ENCODE measurements around the gene CFAP46.
"Not testable (repeated sequence)": the region's sequence is repeated elsewhere in the genome, so short reads cannot be mapped to it uniquely, and the experiment has no call there.

The CFAP46 gene

DNA sequence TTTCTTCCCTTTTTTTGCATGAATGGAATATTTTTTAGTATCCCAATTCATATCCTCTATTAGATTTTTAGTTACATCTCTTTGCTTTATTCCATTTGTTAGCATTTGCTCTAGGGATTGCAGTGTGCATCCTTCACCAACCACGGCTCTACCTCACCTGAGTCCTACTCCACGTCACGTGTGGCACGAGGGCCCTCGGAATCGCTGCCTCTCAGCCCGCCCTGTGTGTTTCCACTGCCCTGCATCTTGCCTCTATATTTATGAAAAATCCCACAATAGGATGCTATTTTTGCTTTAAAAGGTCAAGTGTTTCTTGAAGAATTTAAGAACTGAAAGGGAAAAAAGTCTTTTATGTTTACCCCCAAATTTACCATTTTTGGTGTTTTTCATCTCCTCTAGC lies 41.0 kb downstream of the CFAP46 start:
- no peak for DNase-seq (ENCODE audit: low read depth, low spot score)
- TF ChIP-seq ZNF274 (IDR thresholded peaks at IDR 0.05; ENCODE audit: low read depth, low read length) (no peak), SUZ12 (IDR thresholded peaks at IDR 0.05; ENCODE audit: extremely low read depth, insufficient read depth, insufficient read length) (no peak), YY1 (IDR thresholded peaks at IDR 0.05; ENCODE audit: insufficient read depth, insufficient read length) (no peak)
- no peaks in the 10 kb centered on the region for H3K27me3 ChIP-seq (ENCODE audit: insufficient read depth, insufficient read length)
- H3K36me3 ChIP-seq (ENCODE audit: insufficient read depth, insufficient read length, low read length): no peaks in the 10 kb centered on the region
- peaks cover 8% of the 10 kb centered on the region; the same call in 1 of the 2 replicates for H3K9me3 ChIP-seq (ENCODE audit: insufficient read depth, low read length)
- peaks cover 5% of the 10 kb centered on the region for H3K4me1 ChIP-seq (ENCODE audit: insufficient read depth, insufficient read length)
- no peak overlapping the region for H3K4me3 ChIP-seq (ENCODE audit: insufficient read length, low read depth)
- no peak overlapping the region for H3K9ac ChIP-seq (ENCODE audit: insufficient read length, low read depth)

GRCh38 chr10:132900211-132900756 lies 42.1 kb downstream of the CFAP46 start:
- TF ChIP-seq SUZ12 (IDR thresholded peaks at IDR 0.05; ENCODE audit: extremely low read depth, insufficient read depth, insufficient read length) (no peak), YY1 (IDR thresholded peaks at IDR 0.05; ENCODE audit: insufficient read depth, insufficient read length) (no peak), ZNF274 (IDR thresholded peaks at IDR 0.05; ENCODE audit: low read depth, low read length) (no peak)
- H3K27me3 ChIP-seq (ENCODE audit: insufficient read depth, insufficient read length): no peaks in the 10 kb centered on the region
- no peaks in the 10 kb centered on the region for H3K36me3 ChIP-seq (ENCODE audit: insufficient read depth, insufficient read length, low read length)
- H3K4me1 ChIP-seq (ENCODE audit: insufficient read depth, insufficient read length): peaks cover 5% of the 10 kb centered on the region
- H3K4me3 ChIP-seq (ENCODE audit: insufficient read length, low read depth): no peak overlapping the region
- H3K9me3 ChIP-seq (ENCODE audit: insufficient read depth, low read length): peaks cover 10% of the 10 kb centered on the region; the same call in 1 of the 2 replicates
- no peak for DNase-seq (ENCODE audit: low read depth, low spot score)
- no peak overlapping the region for H3K9ac ChIP-seq (ENCODE audit: insufficient read length, low read depth)

- H3K4me1 ChIP-seq (ENCODE audit: insufficient read depth, insufficient read length): peaks cover 3% of the 10 kb centered on the region
- TF ChIP-seq YY1 (IDR thresholded peaks at IDR 0.05; ENCODE audit: insufficient read depth, insufficient read length) (no peak), SUZ12 (IDR thresholded peaks at IDR 0.05; ENCODE audit: extremely low read depth, insufficient read depth, insufficient read length) (no peak), ZNF274 (IDR thresholded peaks at IDR 0.05; ENCODE audit: low read depth, low read length) (no peak)
- peaks cover 15% of the 10 kb centered on the region for H3K9me3 ChIP-seq (ENCODE audit: insufficient read depth, low read length)
- no peak for DNase-seq (ENCODE audit: low read depth, low spot score)
- no peaks in the 10 kb centered on the region for H3K36me3 ChIP-seq (ENCODE audit: insufficient read depth, insufficient read length, low read length)
- no peaks in the 10 kb centered on the region for H3K27me3 ChIP-seq (ENCODE audit: insufficient read depth, insufficient read length)
- no peak overlapping the region for H3K9ac ChIP-seq (ENCODE audit: insufficient read length, low read depth)
- no peak overlapping the region for H3K4me3 ChIP-seq (ENCODE audit: insufficient read length, low read depth)
Observed at GRCh38 chr10:132899751-132900065, 42.7 kb downstream of the CFAP46 start.

- no peaks in the 10 kb centered on the region for H3K27me3 ChIP-seq (ENCODE audit: insufficient read depth, insufficient read length)
- H3K9me3 ChIP-seq (ENCODE audit: insufficient read depth, low read length): peaks cover 20% of the 10 kb centered on the region
- TF ChIP-seq SUZ12 (IDR thresholded peaks at IDR 0.05; ENCODE audit: extremely low read depth, insufficient read depth, insufficient read length) (no peak), ZNF274 (IDR thresholded peaks at IDR 0.05; ENCODE audit: low read depth, low read length) (no peak), YY1 (IDR thresholded peaks at IDR 0.05; ENCODE audit: insufficient read depth, insufficient read length) (no peak)
- H3K36me3 ChIP-seq (ENCODE audit: insufficient read depth, insufficient read length, low read length): no peaks in the 10 kb centered on the region
- H3K4me3 ChIP-seq (ENCODE audit: insufficient read length, low read depth): no peak overlapping the region
- no peak overlapping the region for H3K9ac ChIP-seq (ENCODE audit: insufficient read length, low read depth)
- no peaks in the 10 kb centered on the region for H3K4me1 ChIP-seq (ENCODE audit: insufficient read depth, insufficient read length)
- no peak for DNase-seq (ENCODE audit: low read depth, low spot score)
Observed at GRCh38 chr10:132899054-132899750, 43.2 kb downstream of the CFAP46 start.

GRCh38 chr10:132898391-132899053 lies 43.8 kb downstream of the CFAP46 start:
- H3K27me3 ChIP-seq (ENCODE audit: insufficient read depth, insufficient read length): no peaks in the 10 kb centered on the region
- TF ChIP-seq SUZ12 (IDR thresholded peaks at IDR 0.05; ENCODE audit: extremely low read depth, insufficient read depth, insufficient read length) (no peak), YY1 (IDR thresholded peaks at IDR 0.05; ENCODE audit: insufficient read depth, insufficient read length) (no peak), ZNF274 (IDR thresholded peaks at IDR 0.05; ENCODE audit: low read depth, low read length) (no peak)
- H3K9ac ChIP-seq (ENCODE audit: insufficient read length, low read depth): no peak overlapping the region
- H3K4me3 ChIP-seq (ENCODE audit: insufficient read length, low read depth): no peak overlapping the region
- H3K9me3 ChIP-seq (ENCODE audit: insufficient read depth, low read length): peaks cover 27% of the 10 kb centered on the region
- no peaks in the 10 kb centered on the region for H3K4me1 ChIP-seq (ENCODE audit: insufficient read depth, insufficient read length)
- no peak for DNase-seq (ENCODE audit: low read depth, low spot score)
- H3K36me3 ChIP-seq (ENCODE audit: insufficient read depth, insufficient read length, low read length): no peaks in the 10 kb centered on the region

- H3K9ac ChIP-seq (ENCODE audit: insufficient read length, low read depth): no peak overlapping the region
- H3K36me3 ChIP-seq (ENCODE audit: insufficient read depth, insufficient read length, low read length): no peaks in the 10 kb centered on the region
- H3K9me3 ChIP-seq (ENCODE audit: insufficient read depth, low read length): peaks cover 34% of the 10 kb centered on the region
- TF ChIP-seq SUZ12 (IDR thresholded peaks at IDR 0.05; ENCODE audit: extremely low read depth, insufficient read depth, insufficient read length) (no peak), ZNF274 (IDR thresholded peaks at IDR 0.05; ENCODE audit: low read depth, low read length) (no peak), YY1 (IDR thresholded peaks at IDR 0.05; ENCODE audit: insufficient read depth, insufficient read length) (no peak)
- peaks cover 3% of the 10 kb centered on the region for H3K4me1 ChIP-seq (ENCODE audit: insufficient read depth, insufficient read length)
- H3K4me3 ChIP-seq (ENCODE audit: insufficient read length, low read depth): no peak overlapping the region
- no peaks in the 10 kb centered on the region for H3K27me3 ChIP-seq (ENCODE audit: insufficient read depth, insufficient read length)
- no peak for DNase-seq (ENCODE audit: low read depth, low spot score)
Observed at GRCh38 chr10:132897516-132898381, 44.6 kb downstream of the CFAP46 start.

DNA sequence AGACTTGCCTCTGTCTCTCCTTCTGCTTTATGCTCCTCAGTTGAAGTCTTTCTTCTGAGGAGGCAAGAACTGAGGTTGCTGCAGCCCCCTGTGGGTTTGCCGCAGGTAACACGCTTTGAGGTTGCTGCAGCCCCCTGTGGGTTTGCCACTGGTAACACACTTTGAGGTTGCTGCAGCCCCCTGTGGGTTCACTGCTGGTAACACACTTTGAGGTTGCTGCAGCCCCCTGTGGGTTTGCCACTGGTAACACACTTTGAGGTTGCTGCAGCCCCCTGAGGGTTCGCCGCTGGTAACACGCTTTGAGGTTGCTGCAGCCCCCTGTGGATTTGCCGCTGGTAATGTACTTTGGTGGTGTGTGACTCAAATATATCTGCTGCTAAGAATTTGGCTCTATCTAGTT lies 48.6 kb downstream of the CFAP46 start:
- not testable (repeated sequence) for DNase-seq (ENCODE audit: low read depth, low spot score); H3K27me3 ChIP-seq (ENCODE audit: insufficient read depth, insufficient read length)
- peaks cover 28% of the 10 kb centered on the region for H3K9me3 ChIP-seq (ENCODE audit: insufficient read depth, low read length)

More for the DNA sequence above, 48.6 kb downstream of the CFAP46 start:
- H3K4me3 ChIP-seq (ENCODE audit: insufficient read length, low read depth); H3K36me3 ChIP-seq (ENCODE audit: insufficient read depth, insufficient read length, low read length); H3K4me1 ChIP-seq (ENCODE audit: insufficient read depth, insufficient read length); H3K9ac ChIP-seq (ENCODE audit: insufficient read length, low read depth): not testable (repeated sequence)
